K562 (cell line): ENCODE results near the gene VPS13D. TPM values are rescaled to one million over a fixed set of nuclear protein-coding genes. Genes with fewer than 3 reads are reported as not detected.
A peak's percentile ranks its signal among the peaks of the same experiment; 100 is the strongest.

Experiments used
- ATF1 ChIP-seq, 2 experiments: fragments of 450-650 bp in 1 of 2; IDR thresholded peaks; 2 replicates each; pipeline ENCODE4 v1.6.1; 2016; ENCODE audit warnings: missing compliant biosample characterization in 1 of 2, missing genetic modification characterization in 1 of 2
- CXXC5 ChIP-seq: fragments of 250-450 bp; sonication (Bioruptor Pico); IDR thresholded peaks from 2 replicates; pipeline ENCODE4 v1.8.0; 2022; ENCODE audit warnings: inconsistent platforms, mild to moderate bottlenecking, moderate library complexity
- EWSR1 ChIP-seq: fragments of 450-650 bp; IDR thresholded peaks from 2 replicates; pipeline ENCODE4 v1.6.1; 2018; ENCODE audit warnings: borderline replicate concordance, mild to moderate bottlenecking, low read depth, moderate library complexity; ENCODE audit not compliant: partially characterized antibody
- FOSL1 ChIP-seq: fragments of 200-800 bp; sonication (Bioruptor generic); conservative IDR thresholded peaks from 2 replicates; pipeline ENCODE4 v1.6.1; 2016; ENCODE audit warnings: missing genetic modification characterization, missing compliant biosample characterization
- FOXJ2 ChIP-seq: fragments of 200-800 bp; sonication (Bioruptor generic); IDR thresholded peaks from 2 replicates; pipeline ENCODE4 v1.6.1; 2016; ENCODE audit warnings: missing genetic modification characterization, missing compliant biosample characterization
- HDAC3 ChIP-seq: fragments of 450-650 bp; IDR thresholded peaks from 2 replicates; pipeline ENCODE4 v1.6.1; 2018; ENCODE audit warnings: borderline replicate concordance, mild to moderate bottlenecking, moderate library complexity; ENCODE audit not compliant: partially characterized antibody
- JUND ChIP-seq, 2 experiments: IDR thresholded peaks; 2 replicates in 1 of 2; 3 replicates in 1 of 2; pipeline ENCODE4 v1.6.1; 2011; ENCODE audit warnings: borderline replicate concordance in 2 of 2, low read depth in 2 of 2, low read length in 2 of 2, improper control_type of control experiment in 1 of 2, missing biosample characterization in 1 of 2, missing genetic modification characterization in 1 of 2, missing genetic modification reagents in 1 of 2
- KDM5B ChIP-seq: fragments of 200-600 bp; sonication (generic); IDR thresholded peaks from 2 replicates; pipeline ENCODE4 v1.6.1; 2012; ENCODE audit warnings: low read depth, mild to moderate bottlenecking, moderate library complexity, low read length, control low read depth, inconsistent platforms; ENCODE audit not compliant: insufficient replicate concordance
- LARP7 ChIP-seq: fragments of 450-650 bp; IDR thresholded peaks from 2 replicates; pipeline ENCODE4 v1.6.1; 2016
- MEF2D ChIP-seq: conservative IDR thresholded peaks from 2 replicates; pipeline ENCODE4 v1.6.1; 2016; ENCODE audit warnings: low read depth, missing genetic modification characterization, missing compliant biosample characterization
- NFATC3 ChIP-seq: fragments of 450-650 bp; IDR thresholded peaks from 2 replicates; pipeline ENCODE4 v1.6.1; 2017; ENCODE audit warnings: mild to moderate bottlenecking
- RFX1 ChIP-seq: fragments of 450-650 bp; IDR thresholded peaks from 2 replicates; pipeline ENCODE4 v1.6.1; 2016; ENCODE audit warnings: mild to moderate bottlenecking, moderate library complexity
- RREB1 ChIP-seq: fragments of 250-450 bp; sonication (Bioruptor Pico); IDR thresholded peaks from 2 replicates; pipeline ENCODE4 v1.4.0; 2020
- SOX6 ChIP-seq: fragments of 450-650 bp; IDR thresholded peaks from 2 replicates; pipeline ENCODE4 v1.6.1; 2014; ENCODE audit warnings: mild to moderate bottlenecking
- SRSF7 ChIP-seq: fragments of 200-400 bp; formaldehyde crosslinking; optimal IDR thresholded peaks from 2 replicates; pipeline ENCODE3; 2017; ENCODE audit warnings: mild to moderate bottlenecking, low read depth, low read length
- TBL1XR1 ChIP-seq, 2 experiments: IDR thresholded peaks; 2 replicates each; pipeline ENCODE4 v1.6.1; 2012; ENCODE audit warnings: improper control_type of control experiment in 2 of 2, low read length in 2 of 2, mild to moderate bottlenecking in 1 of 2
- UBTF ChIP-seq, 2 experiments: IDR thresholded peaks; 2 replicates each; pipeline ENCODE4 v1.6.1; 2012; ENCODE audit warnings: improper control_type of control experiment in 2 of 2, low read depth in 2 of 2, low read length in 2 of 2, borderline replicate concordance in 1 of 2
- ZNF583 ChIP-seq: fragments of 250-450 bp; sonication (Bioruptor Pico); IDR thresholded peaks from 2 replicates; pipeline ENCODE4 v1.4.0; 2020
- ZNF766 ChIP-seq: fragments of 200-800 bp; sonication (Bioruptor generic); conservative IDR thresholded peaks from 2 replicates; pipeline ENCODE4 v1.6.1; 2016; ENCODE audit warnings: missing genetic modification characterization, missing compliant biosample characterization
- polyA plus RNA-seq, 8 experiments: library from polyadenylated mRNA; depleted of rRNA in 4 of 8; stranded (reverse) in 5 of 8; unstranded in 3 of 8; fragments of >200 nt; fragmentation: Nextera tagmentation in 2 of 8; fragmentation: Illumina TruSeq in 1 of 8; extraction: Ambion mirVana in 2 of 8; extraction: Trizol in 1 of 8; gene quantifications; 2 replicates each; pipeline versions ENCODE4 v1.2.1 to v1.2.3, GENCODE V29; 2011 to 2014; ENCODE audit warnings: inconsistent platforms in 1 of 8, missing spikeins in 1 of 8
- total RNA-seq, 7 experiments: library from RNA; depleted of rRNA in 6 of 7; stranded (reverse); fragments of >200 nt in 6 of 7; fragmentation: Illumina TruSeq in 2 of 7; extraction: Trizol in 2 of 7; gene quantifications; 2 replicates each; pipeline versions ENCODE4 v1.2.1 to v1.2.3, GENCODE V29; 2011 to 2021; ENCODE audit warnings: low replicate concordance in 1 of 7

The VPS13D gene
- total and polyA plus RNA-seq, 9 of the 15 experiments (the other 6 are each of a cell fraction or from before 2014, with no cell fraction given): 6.1 to 51.5 (median 38.5) TPM

- TF ChIP-seq EWSR1 (no peak), RFX1 (no peak), SRSF7 (no peak), HDAC3 (no peak), JUND (IDR thresholded peaks at IDR 0.05; ENCODE audit: borderline replicate concordance, low read depth, low read length) (peak; percentile 83), JUND (tag; IDR thresholded peaks at IDR 0.05; ENCODE audit: borderline replicate concordance, low read depth, low read length) (peak; percentile 78; the same call in 2 of the 3 replicates), SOX6 (no peak), FOSL1 (peak; percentile 91), TBL1XR1 (IDR thresholded peaks at IDR 0.05; ENCODE audit: low read length in 2 of 2) (0 out of 4 replicates have a peak, but pooled peaks of 1 of the 2 experiments have one; percentile 9), MEF2D (tag) (no peak), KDM5B (no peak), ZNF766 (0 out of 2 replicates have a peak, but pooled peaks have one; percentile 20), UBTF (IDR thresholded peaks at IDR 0.05; ENCODE audit: borderline replicate concordance in 1 of 2, low read depth in 2 of 2, low read length in 2 of 2) (no peak), NFATC3 (no peak), ATF1 (CRISPR knock-in tag; IDR thresholded peaks at IDR 0.05) (no peak), ATF1 (tag; IDR thresholded peaks at IDR 0.05) (no peak), RREB1 (peak; percentile 85), LARP7 (no peak), FOXJ2 (tag) (no peak), ZNF583 (CRISPR knock-in tag) (no peak; the same call in 1 of the 2 replicates), CXXC5 (CRISPR knock-in tag) (peak; percentile 34; the same call in 1 of the 2 replicates)
Observed at GRCh38 chr1:12480748-12481362, 251.0 kb downstream of the VPS13D start (continued).
